ENCODE results near the gene USP9Y. TPM values are rescaled to one million over a fixed set of nuclear protein-coding genes. Genes with fewer than 3 reads are reported as not detected.

USP9Y gene
- total RNA-seq, 1 experiment from 2014 or later: not detected

DNA sequence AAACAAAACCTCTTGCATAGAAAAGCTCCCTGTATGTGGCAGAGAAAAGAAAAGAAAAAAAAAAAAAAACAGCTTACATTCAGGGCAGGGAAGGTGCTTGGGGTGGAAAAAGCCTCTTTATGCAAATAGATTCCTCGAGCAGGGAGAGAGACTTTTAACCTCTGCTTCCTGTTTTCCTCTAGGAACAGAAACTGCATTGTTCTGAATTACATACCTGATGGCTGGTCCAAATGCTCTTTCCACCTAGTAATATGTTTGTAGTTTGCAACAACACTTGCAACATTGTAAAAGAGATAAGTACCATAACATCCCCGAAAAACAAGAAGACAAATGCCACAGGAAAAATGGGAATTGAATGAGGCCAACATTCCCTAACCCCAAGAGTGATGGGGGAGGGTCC, 944 bp upstream of the USP9Y start:
- Mint-ChIP-seq H3K36me3 (ENCODE audit: insufficient read depth, unreplicated experiment) (no peaks in the 10 kb centered on the region), H3K4me3 (ENCODE audit: unreplicated experiment) (no peak overlapping the region), H3K27me3 (ENCODE audit: insufficient read depth, unreplicated experiment) (no peaks in the 10 kb centered on the region), H3K4me1 (ENCODE audit: low read depth, unreplicated experiment) (no peaks in the 10 kb centered on the region), H3K9me3 (ENCODE audit: unreplicated experiment) (no peaks in the 10 kb centered on the region), H3K27ac (ENCODE audit: unreplicated experiment) (no peak overlapping the region)
- Histone ChIP-seq H3K36me3 (ENCODE audit: control insufficient read depth, insufficient read depth, low read length) (no peaks in the 10 kb centered on the region), H3K4me1 (no peaks in the 10 kb centered on the region), H3K9me3 (no peaks in the 10 kb centered on the region), H3K27me3 (replicated peaks; ENCODE audit: control insufficient read depth, insufficient read depth, low read length) (no peaks in the 10 kb centered on the region), H3K4me3 (ENCODE audit: low read depth, low read length) (no peak overlapping the region)
- no peak for TF ChIP-seq CTCF (IDR thresholded peaks at IDR 0.05; ENCODE audit: insufficient read depth in 1 of 2, low read depth in 1 of 2, low read length in 1 of 2, severe bottlenecking in 1 of 2, unreplicated experiment in 1 of 2)
- no TSS peak for BruUV-seq (replicated peaks)
- ChIA-PET POLR2A (no interaction called here), CTCF (no interaction called here)
- intact Hi-C loops (cut with micrococcal nuclease; ENCODE audit: unreplicated experiment): no loop called here
- no peak for DNase-seq

DNA sequence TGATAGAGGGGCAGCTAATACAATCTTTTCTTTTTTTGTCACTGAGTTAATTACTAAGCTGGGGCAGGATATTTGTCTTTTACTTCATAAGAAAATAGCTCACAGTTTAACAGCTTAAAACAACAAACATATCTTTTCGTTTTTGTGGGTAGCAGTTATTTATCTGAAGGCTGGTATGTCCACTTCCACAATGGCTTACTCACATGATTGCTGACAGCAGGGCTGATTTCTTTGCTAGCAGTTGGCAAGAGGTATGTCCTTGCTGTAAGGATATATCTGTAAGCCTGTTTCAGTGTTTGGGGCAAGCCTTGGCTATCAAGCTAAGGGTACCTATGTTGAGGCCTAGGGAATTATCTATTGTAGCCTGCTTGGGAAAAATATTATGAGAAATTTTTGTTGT, 1.1 kb downstream of the USP9Y start:
- DNase-seq: no peak
- BruUV-seq (replicated peaks): no TSS peak
- H3K36me3 Mint-ChIP-seq (ENCODE audit: insufficient read depth, unreplicated experiment): no peaks in the 10 kb centered on the region
- no peak overlapping the region for H3K27ac Mint-ChIP-seq (ENCODE audit: unreplicated experiment)
- CTCF ChIA-PET: no interaction called here
- no peak overlapping the region for H3K4me3 Mint-ChIP-seq (ENCODE audit: unreplicated experiment)
- H3K4me1 Mint-ChIP-seq (ENCODE audit: low read depth, unreplicated experiment): no peaks in the 10 kb centered on the region
- no peaks in the 10 kb centered on the region for H3K27me3 Mint-ChIP-seq (ENCODE audit: insufficient read depth, unreplicated experiment)
- TF ChIP-seq CTCF (IDR thresholded peaks at IDR 0.05; ENCODE audit: insufficient read depth in 1 of 2, low read depth in 1 of 2, low read length in 1 of 2, severe bottlenecking in 1 of 2, unreplicated experiment in 1 of 2): no peak
- intact Hi-C loops (cut with micrococcal nuclease; ENCODE audit: unreplicated experiment): no loop called here
- no peaks in the 10 kb centered on the region for H3K9me3 Mint-ChIP-seq (ENCODE audit: unreplicated experiment)
- Histone ChIP-seq H3K4me1 (no peaks in the 10 kb centered on the region), H3K4me3 (ENCODE audit: low read depth, low read length) (no peak overlapping the region), H3K36me3 (ENCODE audit: control insufficient read depth, insufficient read depth, low read length) (no peaks in the 10 kb centered on the region), H3K9me3 (no peaks in the 10 kb centered on the region), H3K27me3 (replicated peaks; ENCODE audit: control insufficient read depth, insufficient read depth, low read length) (no peaks in the 10 kb centered on the region)
- POLR2A ChIA-PET: no interaction called here

DNA sequence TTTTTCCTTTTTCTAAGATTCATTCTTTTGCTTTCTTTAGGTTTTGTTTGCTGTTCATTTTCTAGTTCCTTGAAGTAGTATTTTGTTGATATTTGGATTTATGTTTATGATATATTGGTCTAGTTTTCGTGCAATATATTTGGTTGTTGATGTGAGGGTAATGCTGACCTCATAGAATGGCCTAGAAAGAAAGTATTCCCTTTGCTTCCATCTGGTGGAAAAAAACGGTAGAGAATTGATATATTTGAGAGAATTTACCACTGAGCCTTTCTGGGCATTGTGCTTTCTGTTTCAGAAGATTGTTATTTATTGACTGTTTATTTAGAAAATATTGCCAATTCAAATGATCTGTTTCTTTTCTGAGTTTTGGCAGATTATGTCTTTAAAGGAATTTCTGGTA, 9.4 kb downstream of the USP9Y start:
- intact Hi-C loops (cut with micrococcal nuclease; ENCODE audit: unreplicated experiment): no loop called here
- no peaks in the 10 kb centered on the region for H3K36me3 ChIP-seq (ENCODE audit: control insufficient read depth, insufficient read depth, low read length)
- Mint-ChIP-seq H3K4me1 (ENCODE audit: low read depth, unreplicated experiment) (no peaks in the 10 kb centered on the region), H3K27ac (ENCODE audit: unreplicated experiment) (no peak overlapping the region), H3K36me3 (ENCODE audit: insufficient read depth, unreplicated experiment) (no peaks in the 10 kb centered on the region), H3K27me3 (ENCODE audit: insufficient read depth, unreplicated experiment) (no peaks in the 10 kb centered on the region), H3K4me3 (ENCODE audit: unreplicated experiment) (no peak overlapping the region), H3K9me3 (ENCODE audit: unreplicated experiment) (no peaks in the 10 kb centered on the region)
- no peaks in the 10 kb centered on the region for H3K4me1 ChIP-seq
- POLR2A ChIA-PET: no interaction called here
- BruUV-seq (replicated peaks): no TSS peak
- no peak for TF ChIP-seq CTCF (IDR thresholded peaks at IDR 0.05; ENCODE audit: insufficient read depth in 1 of 2, low read depth in 1 of 2, low read length in 1 of 2, severe bottlenecking in 1 of 2, unreplicated experiment in 1 of 2)
- DNase-seq: no peak
- no peaks in the 10 kb centered on the region for H3K27me3 ChIP-seq (replicated peaks; ENCODE audit: control insufficient read depth, insufficient read depth, low read length)
- CTCF ChIA-PET: no interaction called here
- no peaks in the 10 kb centered on the region for H3K9me3 ChIP-seq
- H3K4me3 ChIP-seq (ENCODE audit: low read depth, low read length): no peak overlapping the region

Measured in Caco-2 (cell line).